ENCODE data around the gene FGFRL1.

FGFRL1 gene

GRCh38 chr4:1022739-1023066 is 11.3 kb downstream of the FGFRL1 start:
- DNase-seq (ENCODE audit: low spot score) (no peak), FAIRE-seq (no peak)

GRCh38 chr4:1023075-1023640 is 11.7 kb downstream of the FGFRL1 start:
- DNase-seq (ENCODE audit: low spot score) (no peak), FAIRE-seq (no peak)

DNA sequence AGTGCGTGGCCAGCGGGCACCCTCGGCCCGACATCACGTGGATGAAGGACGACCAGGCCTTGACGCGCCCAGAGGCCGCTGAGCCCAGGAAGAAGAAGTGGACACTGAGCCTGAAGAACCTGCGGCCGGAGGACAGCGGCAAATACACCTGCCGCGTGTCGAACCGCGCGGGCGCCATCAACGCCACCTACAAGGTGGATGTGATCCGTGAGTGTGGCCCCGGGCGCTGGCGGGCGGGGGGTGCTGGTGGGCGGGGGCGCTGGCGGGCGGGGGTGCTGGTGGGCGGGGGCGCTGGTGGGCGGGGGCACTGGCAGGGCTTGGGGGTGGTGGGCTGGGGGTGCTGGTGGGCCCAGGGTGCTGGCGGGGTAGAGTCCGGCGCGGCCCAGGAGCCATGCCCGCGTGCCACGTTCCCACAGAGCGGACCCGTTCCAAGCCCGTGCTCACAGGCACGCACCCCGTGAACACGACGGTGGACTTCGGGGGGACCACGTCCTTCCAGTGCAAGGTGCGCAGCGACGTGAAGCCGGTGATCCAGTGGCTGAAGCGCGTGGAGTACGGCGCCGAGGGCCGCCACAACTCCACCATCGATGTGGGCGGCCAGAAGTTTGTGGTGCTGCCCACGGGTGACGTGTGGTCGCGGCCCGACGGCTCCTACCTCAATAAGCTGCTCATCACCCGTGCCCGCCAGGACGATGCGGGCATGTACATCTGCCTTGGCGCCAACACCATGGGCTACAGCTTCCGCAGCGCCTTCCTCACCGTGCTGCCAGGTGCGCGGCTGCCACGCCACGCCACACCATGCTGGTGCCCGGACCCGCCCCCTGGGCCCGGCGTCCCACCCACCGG is 12.7 kb downstream of the FGFRL1 start:
- no peak for FAIRE-seq

DNA sequence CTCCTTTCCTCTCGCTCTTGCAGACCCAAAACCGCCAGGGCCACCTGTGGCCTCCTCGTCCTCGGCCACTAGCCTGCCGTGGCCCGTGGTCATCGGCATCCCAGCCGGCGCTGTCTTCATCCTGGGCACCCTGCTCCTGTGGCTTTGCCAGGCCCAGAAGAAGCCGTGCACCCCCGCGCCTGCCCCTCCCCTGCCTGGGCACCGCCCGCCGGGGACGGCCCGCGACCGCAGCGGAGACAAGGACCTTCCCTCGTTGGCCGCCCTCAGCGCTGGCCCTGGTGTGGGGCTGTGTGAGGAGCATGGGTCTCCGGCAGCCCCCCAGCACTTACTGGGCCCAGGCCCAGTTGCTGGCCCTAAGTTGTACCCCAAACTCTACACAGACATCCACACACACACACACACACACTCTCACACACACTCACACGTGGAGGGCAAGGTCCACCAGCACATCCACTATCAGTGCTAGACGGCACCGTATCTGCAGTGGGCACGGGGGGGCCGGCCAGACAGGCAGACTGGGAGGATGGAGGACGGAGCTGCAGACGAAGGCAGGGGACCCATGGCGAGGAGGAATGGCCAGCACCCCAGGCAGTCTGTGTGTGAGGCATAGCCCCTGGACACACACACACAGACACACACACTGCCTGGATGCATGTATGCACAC is 13.6 kb downstream of the FGFRL1 start:
- FAIRE-seq, result no peak
- DNase-seq (ENCODE audit: low spot score), result no peak

More for the DNA sequence above, 12.7 kb downstream of the FGFRL1 start:
- no peak for DNase-seq (ENCODE audit: low spot score)

DNA sequence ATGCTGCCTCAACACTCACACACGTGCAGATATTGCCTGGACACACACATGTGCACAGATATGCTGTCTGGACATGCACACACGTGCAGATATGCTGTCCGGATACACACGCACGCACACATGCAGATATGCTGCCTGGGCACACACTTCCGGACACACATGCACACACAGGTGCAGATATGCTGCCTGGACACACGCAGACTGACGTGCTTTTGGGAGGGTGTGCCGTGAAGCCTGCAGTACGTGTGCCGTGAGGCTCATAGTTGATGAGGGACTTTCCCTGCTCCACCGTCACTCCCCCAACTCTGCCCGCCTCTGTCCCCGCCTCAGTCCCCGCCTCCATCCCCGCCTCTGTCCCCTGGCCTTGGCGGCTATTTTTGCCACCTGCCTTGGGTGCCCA is 14.7 kb downstream of the FGFRL1 start:
- no peak for FAIRE-seq
- peak; percentile 22 for DNase-seq (ENCODE audit: low spot score)

DNA sequence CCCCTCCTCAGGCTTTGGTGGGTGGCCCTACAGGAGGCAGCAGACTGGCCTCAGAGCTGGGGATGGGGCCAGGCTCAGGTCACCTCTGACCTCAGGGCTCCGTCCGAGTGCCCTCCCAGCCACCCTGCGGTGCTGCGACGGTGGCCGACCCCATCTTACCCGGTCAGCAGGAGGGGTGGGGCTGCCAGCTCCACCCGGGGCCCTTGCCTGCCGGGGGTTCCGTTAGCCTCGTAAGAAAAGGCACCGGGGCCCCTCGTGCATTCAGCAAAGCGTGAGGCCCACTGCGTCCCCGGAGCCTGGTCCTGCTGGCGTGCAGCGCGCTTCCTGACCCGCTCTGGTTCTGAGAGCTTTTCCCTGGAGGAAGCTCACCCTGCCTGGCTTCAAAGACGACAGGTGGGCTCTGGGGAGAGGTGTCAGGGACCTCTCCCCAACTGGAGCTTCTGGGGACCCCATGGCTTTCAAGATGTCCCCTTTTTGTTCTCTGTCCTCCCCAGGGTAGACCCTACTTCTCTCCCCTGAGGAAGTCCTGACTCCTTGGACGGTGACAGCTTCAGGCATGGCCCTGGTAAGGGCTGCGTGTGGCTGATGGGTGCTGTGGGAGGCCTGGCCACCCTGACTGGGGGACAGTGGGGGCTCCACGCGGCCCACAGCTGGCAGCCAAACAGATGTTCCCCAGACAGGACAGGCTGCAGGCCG is 15.9 kb downstream of the FGFRL1 start:
- FAIRE-seq (no peak), DNase-seq (ENCODE audit: low spot score) (no peak)

GRCh38 chr4:1027915-1028238 is 16.5 kb downstream of the FGFRL1 start:
- no peak for DNase-seq (ENCODE audit: low spot score)
- FAIRE-seq, result no peak

DNA sequence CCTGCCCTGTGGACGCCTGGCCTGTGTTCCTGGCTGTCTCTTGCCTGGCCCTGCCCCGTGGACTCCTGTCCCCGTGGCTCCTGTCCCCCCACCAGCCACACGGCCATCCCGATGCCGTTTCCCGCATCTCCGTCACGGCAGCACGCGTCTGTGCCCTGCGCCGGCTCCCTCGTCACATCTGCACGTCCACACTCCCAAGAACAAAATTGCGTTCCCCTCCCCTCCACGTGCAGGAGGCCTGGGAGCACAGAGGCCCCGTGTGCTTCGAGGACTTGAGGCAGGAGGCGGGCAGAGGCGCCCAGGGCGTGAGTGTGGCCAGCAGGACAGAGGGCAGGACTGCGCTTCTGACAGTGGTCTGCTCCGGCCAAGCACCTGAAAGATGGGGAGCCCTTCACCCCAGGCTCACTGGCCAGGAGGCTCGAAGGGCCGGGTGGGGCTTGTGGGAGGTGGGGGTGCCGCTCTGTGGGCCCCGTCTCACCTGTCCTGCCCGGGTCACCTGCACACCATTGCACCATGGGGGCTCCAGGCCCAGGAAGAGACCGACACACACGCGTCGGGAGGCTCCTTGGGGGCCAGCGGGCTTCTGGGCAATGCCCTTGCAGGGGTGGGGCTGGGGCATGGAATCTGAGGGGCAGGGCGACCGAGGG is 17.3 kb downstream of the FGFRL1 start:
- FAIRE-seq (no peak), DNase-seq (ENCODE audit: low spot score) (no peak)

- no peak for FAIRE-seq
- DNase-seq (ENCODE audit: low spot score), result no peak
Observed at GRCh38 chr4:1029529-1029928, 18.1 kb downstream of the FGFRL1 start.

DNA sequence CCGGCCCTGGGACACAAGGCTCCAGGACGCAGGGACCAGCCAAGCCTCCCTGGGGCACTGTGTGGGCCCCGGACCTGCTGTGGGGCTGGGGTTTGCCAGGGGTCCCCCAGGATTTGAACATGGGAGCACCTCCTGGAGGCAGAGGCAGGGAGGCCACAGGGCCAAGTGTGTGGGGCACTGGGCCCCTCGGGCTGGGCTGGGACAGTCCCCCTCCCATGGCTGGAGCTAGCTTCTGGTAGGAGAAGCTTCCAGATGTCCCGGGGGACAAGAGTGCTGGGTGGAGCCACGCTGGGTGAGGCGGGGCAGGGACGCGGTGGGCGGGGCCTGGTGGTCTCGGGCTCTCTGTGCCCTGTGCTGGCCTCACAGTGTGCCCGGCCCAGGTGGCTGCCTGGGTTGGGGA is 18.6 kb downstream of the FGFRL1 start:
- no peak for FAIRE-seq
- DNase-seq (ENCODE audit: low spot score), result no peak

- FAIRE-seq (no peak), DNase-seq (ENCODE audit: low spot score) (no peak)
Observed at GRCh38 chr4:1030559-1030958, 19.1 kb downstream of the FGFRL1 start.

DNA sequence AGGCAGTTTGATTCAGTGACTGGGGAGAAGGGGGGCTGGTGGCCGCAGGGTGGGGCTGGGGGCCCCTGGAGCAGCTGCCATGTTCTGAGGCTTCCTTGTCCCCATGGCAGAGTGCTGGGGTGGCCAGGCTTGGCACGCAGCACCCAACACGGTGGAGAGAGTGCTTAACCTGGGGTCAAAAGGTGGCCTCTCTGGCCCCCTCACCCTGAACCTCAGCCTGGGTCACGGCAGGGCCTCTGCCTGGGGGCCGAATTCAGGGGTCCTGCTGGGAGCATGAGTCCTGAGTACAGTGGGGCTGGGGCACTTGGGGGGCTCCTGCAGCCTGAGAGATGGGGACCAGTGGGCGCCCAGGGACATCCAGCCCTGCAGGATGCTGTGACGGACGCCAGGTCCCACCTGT is 19.9 kb downstream of the FGFRL1 start:
- DNase-seq (ENCODE audit: low spot score) (no peak), FAIRE-seq (no peak)

GRCh38 chr4:1031956-1032795 is 20.8 kb downstream of the FGFRL1 start:
- no peak for FAIRE-seq
- DNase-seq (ENCODE audit: low spot score), result no peak

DNA sequence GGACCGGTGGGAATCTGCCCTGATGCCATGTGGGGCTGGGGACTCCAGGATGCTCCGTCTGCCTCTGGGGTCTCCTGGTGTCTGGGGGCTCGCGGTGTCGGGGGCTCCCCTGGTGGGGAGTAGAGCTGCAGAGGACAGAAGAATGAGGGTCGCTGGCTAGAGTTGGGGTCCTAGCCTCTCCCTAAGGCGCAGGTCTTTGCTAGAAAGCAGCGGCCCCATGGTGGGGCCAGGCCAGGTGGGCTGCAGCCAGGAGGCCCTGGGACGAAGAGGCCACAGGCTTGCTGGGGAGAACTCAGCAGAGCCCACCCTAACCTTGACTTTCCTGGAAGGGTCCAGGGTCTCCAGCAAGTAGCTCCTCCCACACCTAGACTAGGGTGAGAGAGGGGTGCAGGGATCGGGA is 21.4 kb downstream of the FGFRL1 start:
- no peak for FAIRE-seq

DNA sequence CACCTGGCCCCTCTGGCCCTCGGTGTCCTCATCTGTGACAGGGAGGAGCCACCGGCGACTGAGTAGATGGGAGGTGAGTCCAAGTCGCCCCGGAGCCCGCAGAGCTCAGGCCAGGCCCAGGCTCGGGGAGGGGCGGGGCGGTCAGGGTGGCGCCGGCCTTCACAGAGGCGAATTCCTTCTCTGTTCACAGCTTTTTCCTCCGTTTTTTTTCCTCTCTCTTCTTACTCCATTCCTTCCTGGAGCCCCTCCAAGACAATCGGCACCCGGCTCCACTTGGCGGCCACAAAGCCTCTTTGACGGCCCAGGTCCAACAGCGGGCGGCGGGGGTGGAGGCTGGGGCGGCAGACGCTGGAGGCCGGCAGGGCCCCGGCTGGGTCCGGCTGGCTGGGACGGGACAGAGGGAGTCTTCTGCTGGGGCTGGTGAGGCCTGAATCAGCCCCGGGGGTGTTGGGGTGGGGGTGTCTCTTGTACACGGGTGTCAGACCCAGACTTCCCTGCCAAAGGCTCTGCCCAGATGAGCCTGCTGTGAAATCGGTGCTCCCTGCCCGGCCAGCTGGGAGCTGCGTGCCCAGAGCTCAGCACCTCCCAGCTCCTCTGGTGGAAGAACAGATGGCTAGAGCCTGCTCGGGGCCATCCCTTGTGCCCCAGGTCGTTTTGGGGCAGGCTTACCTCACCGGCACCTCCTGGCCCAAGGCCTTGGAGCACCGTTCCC is 22.6 kb downstream of the FGFRL1 start:
- DNase-seq (ENCODE audit: low spot score), result no peak

More for the DNA sequence above, 21.4 kb downstream of the FGFRL1 start:
- DNase-seq (ENCODE audit: low spot score), result no peak

GRCh38 chr4:1035510-1035909 is 24.1 kb downstream of the FGFRL1 start:
- no peak for FAIRE-seq
- no peak for DNase-seq (ENCODE audit: low spot score)

More for the DNA sequence above, 22.6 kb downstream of the FGFRL1 start:
- no peak for FAIRE-seq

GRCh38 chr4:1036095-1036494 is 24.7 kb downstream of the FGFRL1 start:
- FAIRE-seq, result no peak
- no peak for DNase-seq (ENCODE audit: low spot score)

GRCh38 chr4:1036976-1037810 is 25.8 kb downstream of the FGFRL1 start:
- FAIRE-seq, result no peak
- no peak for DNase-seq (ENCODE audit: low spot score)

DNA sequence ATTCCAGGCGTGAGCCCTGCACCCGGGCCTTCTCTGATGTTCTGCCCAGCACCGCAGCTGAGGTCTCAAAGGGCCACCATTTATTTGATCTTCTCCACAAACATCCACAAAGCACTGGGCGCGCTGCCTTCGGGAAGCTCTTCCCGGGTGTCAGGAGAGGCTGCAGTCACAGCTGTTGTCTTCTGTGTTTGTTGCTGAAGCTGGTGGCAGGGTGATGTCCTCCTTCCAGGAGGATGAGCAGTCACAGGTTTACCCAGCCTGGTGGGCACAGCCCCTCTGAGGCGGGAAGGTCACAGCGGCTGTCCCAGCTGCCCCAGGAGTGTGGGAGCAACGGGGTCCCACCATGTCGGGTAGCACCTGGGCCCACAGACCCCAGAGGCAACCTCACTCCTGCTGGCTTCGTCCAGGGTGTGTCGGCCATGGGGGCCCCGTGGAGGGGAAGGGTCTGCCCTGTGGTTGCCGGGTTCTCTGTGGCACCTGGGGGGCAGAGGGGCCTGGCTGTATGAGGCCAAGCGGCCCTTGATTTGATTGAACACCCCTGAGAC is 27.6 kb downstream of the FGFRL1 start:
- FAIRE-seq (no peak), DNase-seq (ENCODE audit: low spot score) (no peak)

All from urothelium cell line (cell line).